Activated CD4-positive, alpha-beta T cell treated with anti-CD3 and anti-CD28 coated beads, Interleukin-2, amount 50 U/mL, for 24 hours (primary cell): ENCODE measurements around the gene AFF1.
"Not testable (repeated sequence)": the region's sequence is repeated elsewhere in the genome, so short reads cannot be mapped to it uniquely, and the experiment has no call there.

ENCODE experiments used
- DNase-seq, 2 donors: peaks; one replicate each; pipeline ENCODE4 v3.0.0-alpha.2; 2020; ENCODE audit warnings: low read depth in 1 of 2, low spot score in 1 of 2

AFF1 gene

GRCh38 chr4:87052615-87053014 lies 117.8 kb downstream of the AFF1 start:
- DNase-seq: no peak

- DNase-seq: no peak
Observed at GRCh38 chr4:87053176-87053658, 118.4 kb downstream of the AFF1 start.

- DNase-seq: no peak
Observed at GRCh38 chr4:87053802-87054767, 119.3 kb downstream of the AFF1 start.

- no peak for DNase-seq
Observed at GRCh38 chr4:87054900-87055299, 120.1 kb downstream of the AFF1 start.

- no peak for DNase-seq
Observed at GRCh38 chr4:87055311-87055710, 120.5 kb downstream of the AFF1 start.

- no peak for DNase-seq
Observed at GRCh38 chr4:87056881-87057280, 122.1 kb downstream of the AFF1 start.

GRCh38 chr4:87057835-87058355 lies 123.1 kb downstream of the AFF1 start:
- DNase-seq: no peak

- peak; percentile 27 to 41 for DNase-seq
Observed at GRCh38 chr4:87058356-87059073, 123.7 kb downstream of the AFF1 start.

- DNase-seq: no peak
Observed at GRCh38 chr4:87060957-87061356, 126.1 kb downstream of the AFF1 start.

GRCh38 chr4:87065021-87065420 lies 130.2 kb downstream of the AFF1 start:
- DNase-seq: no peak

- DNase-seq: no peak
Observed at GRCh38 chr4:87066403-87067123, 131.8 kb downstream of the AFF1 start.

GRCh38 chr4:87067124-87067885 lies 132.5 kb downstream of the AFF1 start:
- no peak for DNase-seq

GRCh38 chr4:87068583-87069021 lies 133.8 kb downstream of the AFF1 start:
- DNase-seq: no peak

GRCh38 chr4:87069037-87069742 lies 134.4 kb downstream of the AFF1 start:
- DNase-seq: no peak

- no peak for DNase-seq
Observed at GRCh38 chr4:87071401-87071800, 136.6 kb downstream of the AFF1 start.

GRCh38 chr4:87072545-87072944 lies 137.7 kb downstream of the AFF1 start:
- not testable (repeated sequence) for DNase-seq

GRCh38 chr4:87073199-87074120 lies 138.6 kb downstream of the AFF1 start:
- peak in 1 of 2 donors; percentile 48 for DNase-seq

GRCh38 chr4:87074121-87074488 lies 139.3 kb downstream of the AFF1 start:
- no peak for DNase-seq

- no peak for DNase-seq
Observed at GRCh38 chr4:87075876-87076275, 141.1 kb downstream of the AFF1 start.
